Activated B cell treated with CpG ODN at 0.5 μM for 24 hours (primary cell): Measurements from ENCODE around the gene DSCAM. TPM values are rescaled to one million over a fixed set of nuclear protein-coding genes. Genes with fewer than 3 reads are reported as not detected.

Source experiments
- ATAC-seq: fragments of 200-7000 bp; cut with Tn5 transposase; one replicate; pipeline ENCODE4 v1.10.0; 2021; ENCODE audit warnings: low read depth, mild to moderate bottlenecking, moderate library complexity
- CTCF ChIA-PET: fragments of 350-600 bp; sonication (Branson Sonifier 250); formaldehyde crosslinking; loops from one replicate; lab custom pipeline; 2021; ENCODE audit warnings: antibody characterized with exemption; lab: Charles Lee
- POLR2A ChIA-PET: fragments of 350-600 bp; sonication (Branson Sonifier 250); formaldehyde crosslinking; loops from one replicate; lab custom pipeline; 2021; ENCODE audit warnings: antibody characterized with exemption; lab: Charles Lee
- DNase-seq: peaks from one replicate; pipeline ENCODE4 v3.0.0; 2022
- H3K27ac Mint-ChIP-seq: one replicate; pipeline ENCODE4 v1.8.0; 2020; ENCODE audit warnings: mixed read lengths
- H3K27me3 Mint-ChIP-seq: one replicate; pipeline ENCODE4 v1.8.0; 2021; ENCODE audit warnings: mixed read lengths
- H3K36me3 Mint-ChIP-seq: one replicate; pipeline ENCODE4 v1.8.0; 2021; ENCODE audit warnings: low read depth, mixed read lengths
- H3K4me1 Mint-ChIP-seq: one replicate; pipeline ENCODE4 v1.8.0; 2021; ENCODE audit warnings: mixed read lengths
- H3K4me3 Mint-ChIP-seq: one replicate; pipeline ENCODE4 v1.8.0; 2020; ENCODE audit warnings: mild to moderate bottlenecking, mixed read lengths
- H3K9me3 Mint-ChIP-seq: one replicate; pipeline ENCODE4 v1.8.0; 2020; ENCODE audit warnings: mixed read lengths
- CTCF ChIP-seq: fragments of 200-600 bp; IDR thresholded peaks from one replicate; pipeline ENCODE4 v1.8.0; 2022; ENCODE audit warnings: antibody characterized with exemption, mild to moderate bottlenecking
- intact Hi-C: fragments of 100-400 bp; cut with micrococcal nuclease; formaldehyde crosslinking; loops from one replicate; pipeline ENCODE4 v1.15.1; 2024
- total RNA-seq: library from RNA; stranded (reverse); gene quantifications from 2 replicates; pipeline ENCODE4 v1.2.3, GENCODE V29; 2022

DSCAM gene
- total RNA-seq, 1 donor from 2014 or later = not detected

GRCh38 chr21:40633048-40633447 is 213.9 kb downstream of the DSCAM start:
- Mint-ChIP-seq H3K9me3 (peaks cover 2% of the 10 kb centered on the region), H3K36me3 (no peaks in the 10 kb centered on the region), H3K4me1 (no peaks in the 10 kb centered on the region), H3K27ac (no peak overlapping the region), H3K4me3 (no peak overlapping the region), H3K27me3 (no peaks in the 10 kb centered on the region)
- intact Hi-C loops = no loop called here
- no peak for ATAC-seq
- no peak for DNase-seq
- TF ChIP-seq CTCF = no peak
- CTCF ChIA-PET = no interaction called here
- POLR2A ChIA-PET = no interaction called here

GRCh38 chr21:40631211-40631610 is 215.7 kb downstream of the DSCAM start:
- Mint-ChIP-seq H3K9me3 (peaks cover 2% of the 10 kb centered on the region), H3K4me1 (no peaks in the 10 kb centered on the region), H3K4me3 (no peak overlapping the region), H3K27me3 (no peaks in the 10 kb centered on the region), H3K36me3 (no peaks in the 10 kb centered on the region), H3K27ac (no peak overlapping the region)
- POLR2A ChIA-PET = no interaction called here
- DNase-seq (no peak), ATAC-seq (no peak)
- no peak for TF ChIP-seq CTCF
- intact Hi-C loops = no loop called here
- CTCF ChIA-PET = no interaction called here

GRCh38 chr21:40625991-40626390 is 221.0 kb downstream of the DSCAM start:
- ChIA-PET CTCF (no interaction called here), POLR2A (no interaction called here)
- peaks cover 5% of the 10 kb centered on the region for H3K9me3 Mint-ChIP-seq
- TF ChIP-seq CTCF = no peak
- no peak overlapping the region for H3K27ac Mint-ChIP-seq
- H3K27me3 Mint-ChIP-seq = no peaks in the 10 kb centered on the region
- no peak for DNase-seq
- H3K4me3 Mint-ChIP-seq = no peak overlapping the region
- no peaks in the 10 kb centered on the region for H3K36me3 Mint-ChIP-seq
- H3K4me1 Mint-ChIP-seq = no peaks in the 10 kb centered on the region
- no peak for ATAC-seq
- intact Hi-C loops = no loop called here

- DNase-seq (no peak), ATAC-seq (no peak)
- Mint-ChIP-seq H3K4me3 (no peak overlapping the region), H3K27me3 (no peaks in the 10 kb centered on the region), H3K4me1 (no peaks in the 10 kb centered on the region), H3K9me3 (peaks cover 3% of the 10 kb centered on the region), H3K36me3 (no peaks in the 10 kb centered on the region), H3K27ac (no peak overlapping the region)
- intact Hi-C loops = no loop called here
- ChIA-PET CTCF (no interaction called here), POLR2A (no interaction called here)
- no peak for TF ChIP-seq CTCF
These were observed 223.4 kb downstream of the DSCAM start for GRCh38 chr21:40623528-40623927.

- TF ChIP-seq CTCF = no peak
- ChIA-PET POLR2A (no interaction called here), CTCF (no interaction called here)
- intact Hi-C loops = no loop called here
- Mint-ChIP-seq H3K27ac (no peak overlapping the region), H3K4me1 (no peaks in the 10 kb centered on the region), H3K9me3 (peaks cover 3% of the 10 kb centered on the region), H3K4me3 (no peak overlapping the region), H3K27me3 (no peaks in the 10 kb centered on the region), H3K36me3 (no peaks in the 10 kb centered on the region)
- ATAC-seq = no peak
- no peak for DNase-seq
These were observed 224.4 kb downstream of the DSCAM start for GRCh38 chr21:40622531-40622930.
